Astrocyte (in vitro differentiated cells and primary cell): ENCODE measurements around the gene ABCA12.

Experiments
- EZH2 ChIP-seq: IDR thresholded peaks from 2 replicates; pipeline ENCODE4 v1.6.1; 2012; ENCODE audit warnings: mild to moderate bottlenecking, low read length, inconsistent platforms; ENCODE audit not compliant: insufficient read depth
- TF ChIP-seq, protein P1 (sequence below): IDR thresholded peaks from 2 replicates; pipeline ENCODE4 v1.5.1; 2011; ENCODE audit warnings: low read depth, mild to moderate bottlenecking, inconsistent platforms, low read length, moderate library complexity; ENCODE audit not compliant: insufficient read depth

DNA sequence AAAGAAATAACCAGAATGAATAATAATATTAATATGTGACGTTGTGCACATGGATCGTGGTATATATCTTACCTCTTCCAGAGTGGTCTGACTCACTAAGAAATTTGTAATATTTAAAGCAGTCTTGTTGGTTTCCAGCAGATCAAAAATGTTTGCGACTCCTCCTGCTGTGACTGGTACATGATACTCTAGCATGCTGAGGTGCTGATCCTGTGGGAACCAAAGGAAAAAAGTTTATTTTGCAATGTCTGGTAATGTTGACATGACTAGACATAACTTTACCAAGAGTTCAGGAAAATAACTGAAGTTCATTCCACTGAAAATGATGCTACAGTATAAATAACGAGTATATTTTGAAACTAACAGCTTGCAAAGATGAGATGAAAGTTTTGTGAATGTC, 204.4 kb downstream of the ABCA12 start:
- TF ChIP-seq, protein P1, sequence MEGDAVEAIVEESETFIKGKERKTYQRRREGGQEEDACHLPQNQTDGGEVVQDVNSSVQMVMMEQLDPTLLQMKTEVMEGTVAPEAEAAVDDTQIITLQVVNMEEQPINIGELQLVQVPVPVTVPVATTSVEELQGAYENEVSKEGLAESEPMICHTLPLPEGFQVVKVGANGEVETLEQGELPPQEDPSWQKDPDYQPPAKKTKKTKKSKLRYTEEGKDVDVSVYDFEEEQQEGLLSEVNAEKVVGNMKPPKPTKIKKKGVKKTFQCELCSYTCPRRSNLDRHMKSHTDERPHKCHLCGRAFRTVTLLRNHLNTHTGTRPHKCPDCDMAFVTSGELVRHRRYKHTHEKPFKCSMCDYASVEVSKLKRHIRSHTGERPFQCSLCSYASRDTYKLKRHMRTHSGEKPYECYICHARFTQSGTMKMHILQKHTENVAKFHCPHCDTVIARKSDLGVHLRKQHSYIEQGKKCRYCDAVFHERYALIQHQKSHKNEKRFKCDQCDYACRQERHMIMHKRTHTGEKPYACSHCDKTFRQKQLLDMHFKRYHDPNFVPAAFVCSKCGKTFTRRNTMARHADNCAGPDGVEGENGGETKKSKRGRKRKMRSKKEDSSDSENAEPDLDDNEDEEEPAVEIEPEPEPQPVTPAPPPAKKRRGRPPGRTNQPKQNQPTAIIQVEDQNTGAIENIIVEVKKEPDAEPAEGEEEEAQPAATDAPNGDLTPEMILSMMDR, result no peak
- TF ChIP-seq EZH2, result no peak
